HG03457 (cell line): ENCODE measurements around the gene RP2.

Experiments used
- ATAC-seq: cut with Tn5 transposase; IDR thresholded peaks from one replicate; pipeline ENCODE4 v1.9.1; 2021; ENCODE audit warnings: moderate number of reproducible peaks; ENCODE audit not compliant: unreplicated experiment

Gene RP2

DNA sequence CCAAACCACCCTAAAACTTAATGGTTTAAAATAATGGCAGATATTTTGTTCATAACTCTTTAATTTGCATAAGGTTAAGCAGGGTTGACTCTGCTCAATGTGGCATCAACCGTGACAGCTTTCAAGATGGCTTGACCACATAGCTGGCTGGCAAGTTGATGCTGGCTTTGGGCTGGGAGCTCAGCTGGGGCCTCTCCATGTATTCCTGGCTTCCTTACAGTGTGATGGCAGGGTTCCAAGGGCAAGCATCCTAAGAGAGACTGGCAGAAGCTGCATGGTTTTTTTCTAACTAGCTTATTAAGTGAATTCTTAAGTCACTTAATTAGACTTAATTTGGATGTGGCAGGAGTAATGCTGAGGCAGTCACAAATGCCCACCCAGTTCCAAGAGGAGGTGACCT lies 4.5 kb downstream of the RP2 start:
- ATAC-seq, result no peak

DNA sequence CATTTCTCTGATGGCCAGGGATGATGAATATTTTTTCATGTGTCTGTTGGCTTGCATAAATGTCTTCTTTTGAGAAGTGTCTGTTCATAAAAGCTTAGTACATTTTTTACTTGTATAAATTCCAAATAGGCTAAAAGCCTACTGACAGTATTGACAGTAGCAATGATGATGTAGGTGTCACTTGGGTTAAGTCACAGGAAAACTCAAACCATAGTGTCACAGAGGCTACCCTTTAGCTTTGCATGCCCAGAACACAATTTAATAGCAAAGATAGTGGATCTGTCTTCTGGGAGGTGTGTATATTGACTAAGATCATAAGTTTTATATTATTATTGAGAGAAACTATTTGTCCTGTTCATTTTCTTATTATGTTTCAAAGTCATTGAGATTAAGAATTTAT lies 8.1 kb downstream of the RP2 start:
- ATAC-seq, result no peak

DNA sequence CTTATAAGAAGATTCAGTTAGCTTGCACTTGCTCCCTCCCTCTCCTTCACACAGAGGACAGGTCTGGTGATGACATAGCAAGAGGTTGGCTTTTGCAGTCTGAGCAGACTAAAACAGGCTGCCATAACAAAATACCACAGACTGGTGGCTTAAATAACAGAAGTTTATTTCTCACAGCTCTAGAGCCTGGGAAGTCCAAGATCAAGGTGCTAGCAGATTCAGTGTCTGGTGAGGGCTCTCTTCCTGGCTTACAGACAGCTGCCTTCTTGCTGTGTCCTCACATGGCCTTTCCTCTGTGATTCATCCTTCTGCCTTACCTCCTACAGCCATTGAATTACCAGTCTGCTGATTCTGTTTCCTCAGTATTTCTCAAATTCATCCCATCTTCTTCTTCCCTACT lies 13.1 kb downstream of the RP2 start:
- ATAC-seq, result no peak

DNA sequence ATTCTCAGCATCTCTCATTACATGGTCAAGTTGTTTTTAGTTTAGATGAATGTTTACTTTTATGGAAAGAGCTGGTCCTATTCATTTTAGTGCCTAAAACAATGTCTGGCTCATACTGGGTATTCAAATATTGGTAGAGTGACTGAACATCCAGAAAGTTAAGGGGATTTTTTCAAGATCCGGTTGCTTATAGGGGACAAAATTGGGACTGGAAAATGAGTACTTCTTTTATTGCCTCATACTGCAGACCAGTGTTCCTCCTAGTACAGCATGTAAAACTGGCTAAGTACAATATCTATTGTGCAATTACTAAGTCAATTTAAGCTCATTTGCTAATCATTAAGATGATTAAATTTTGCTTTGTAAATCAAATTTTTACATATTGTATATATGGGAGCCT lies 13.9 kb downstream of the RP2 start:
- ATAC-seq, result no peak

DNA sequence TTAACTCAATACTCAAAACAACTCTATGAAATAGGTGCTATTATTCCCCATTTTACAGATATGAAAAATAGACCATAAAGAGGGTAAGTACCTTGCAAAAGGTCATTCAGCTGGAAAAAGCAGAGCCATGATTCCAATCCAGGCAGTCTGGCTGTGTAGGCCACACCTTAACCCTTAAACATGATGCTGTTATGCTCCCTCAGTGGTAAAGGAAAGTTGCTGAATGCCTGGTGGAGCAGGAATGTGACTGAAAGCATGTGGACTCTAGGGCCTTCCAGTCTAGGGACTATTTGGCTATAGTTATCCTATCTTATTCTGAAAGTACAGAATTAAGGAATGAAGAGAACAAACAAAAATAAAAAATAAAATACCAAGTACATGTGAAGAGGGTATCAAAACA lies 19.6 kb downstream of the RP2 start:
- no peak for ATAC-seq

DNA sequence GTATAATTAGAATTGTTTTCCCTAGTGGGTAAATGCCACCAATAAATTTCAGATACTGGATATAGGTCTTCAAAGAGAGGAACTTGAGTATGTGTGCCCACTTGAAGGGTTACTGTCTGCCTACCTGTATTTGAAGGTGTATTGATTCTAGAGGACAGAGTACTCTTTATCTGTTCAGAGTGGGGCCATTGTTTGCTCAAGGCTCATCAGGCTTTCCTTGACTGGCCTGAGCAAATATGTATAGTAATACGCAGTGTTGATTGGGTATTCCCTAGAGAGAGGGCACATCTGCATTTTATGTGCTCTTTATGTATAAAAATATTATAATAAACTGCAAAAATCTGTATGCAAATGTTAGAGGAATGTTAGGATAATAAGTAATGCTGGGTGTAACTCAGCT lies 23.7 kb downstream of the RP2 start:
- no peak for ATAC-seq

DNA sequence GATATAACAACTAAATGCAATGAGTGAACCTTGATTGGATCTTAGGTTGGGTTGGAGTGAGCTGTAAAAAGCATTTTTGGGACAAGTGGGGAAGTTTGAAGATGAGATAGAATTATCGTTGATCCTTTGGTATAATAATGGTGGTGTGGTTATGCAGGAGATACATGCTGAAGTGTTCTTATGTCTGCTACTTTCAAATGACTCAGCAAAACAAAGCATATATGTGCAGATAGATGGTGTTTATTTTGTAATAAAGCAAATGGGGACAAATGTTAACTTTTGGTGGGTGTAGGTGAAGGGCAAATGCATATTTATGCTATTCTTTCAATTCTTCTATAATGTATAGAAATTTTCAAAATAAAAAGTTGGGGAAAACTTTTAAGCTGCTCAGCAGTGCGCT lies 26.2 kb downstream of the RP2 start:
- ATAC-seq, result no peak

DNA sequence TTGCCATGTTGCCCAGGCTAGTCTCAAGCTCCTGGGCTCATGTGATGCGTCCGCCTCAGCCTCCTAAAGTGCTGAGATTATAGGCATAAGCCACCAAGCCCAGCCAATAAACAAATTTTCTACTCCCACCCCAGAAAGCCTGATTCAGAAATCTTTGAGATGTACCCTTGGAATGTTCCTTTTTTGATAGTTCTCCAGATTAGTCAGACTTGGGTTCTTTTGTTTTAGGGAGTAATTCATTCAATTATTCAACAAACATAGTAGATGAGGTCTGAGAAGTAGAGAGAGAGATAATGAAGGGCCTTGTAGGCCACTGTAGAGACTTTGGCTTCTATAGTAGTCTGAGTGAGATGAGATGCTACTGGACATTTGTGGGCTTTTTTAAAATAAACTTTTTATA lies 27.8 kb downstream of the RP2 start:
- ATAC-seq, result no peak

DNA sequence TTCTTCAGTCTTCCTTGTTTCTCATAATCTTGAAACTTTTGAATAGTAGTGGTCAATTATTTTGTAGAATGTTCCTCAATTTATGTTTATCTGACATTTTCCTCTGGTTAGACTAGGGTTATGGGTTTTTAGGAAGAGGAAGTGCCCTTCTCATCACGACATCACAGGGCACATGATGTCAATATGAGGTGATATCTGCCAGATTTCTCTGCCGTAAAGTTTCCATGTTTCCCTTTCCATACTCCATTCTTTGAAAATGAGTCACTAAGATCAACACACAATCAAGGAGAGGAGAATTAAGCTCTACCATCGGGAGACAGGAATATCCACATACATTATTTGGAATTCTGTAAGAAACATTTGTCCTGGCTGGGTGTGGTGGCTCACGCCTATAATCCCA lies 28.4 kb downstream of the RP2 start:
- ATAC-seq, result no peak

DNA sequence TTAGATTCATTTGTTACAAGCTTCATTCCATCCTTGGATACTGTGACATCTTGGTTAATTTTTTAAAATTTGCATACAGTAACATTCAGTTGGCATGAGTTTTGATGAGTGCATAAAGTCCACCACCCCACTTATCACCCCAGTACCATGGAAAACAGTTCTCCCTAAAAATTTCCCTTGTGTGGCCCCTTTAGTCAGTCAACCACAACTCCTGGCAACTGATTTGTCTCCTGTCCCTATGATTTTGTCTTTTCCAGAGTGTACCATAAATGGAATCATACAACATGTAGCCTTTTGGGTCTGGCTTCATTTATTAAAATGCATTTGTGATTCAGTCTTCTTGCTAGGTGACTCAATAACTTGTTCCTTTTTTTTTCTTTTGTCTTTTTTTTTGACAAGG lies 29.9 kb downstream of the RP2 start:
- no peak for ATAC-seq

DNA sequence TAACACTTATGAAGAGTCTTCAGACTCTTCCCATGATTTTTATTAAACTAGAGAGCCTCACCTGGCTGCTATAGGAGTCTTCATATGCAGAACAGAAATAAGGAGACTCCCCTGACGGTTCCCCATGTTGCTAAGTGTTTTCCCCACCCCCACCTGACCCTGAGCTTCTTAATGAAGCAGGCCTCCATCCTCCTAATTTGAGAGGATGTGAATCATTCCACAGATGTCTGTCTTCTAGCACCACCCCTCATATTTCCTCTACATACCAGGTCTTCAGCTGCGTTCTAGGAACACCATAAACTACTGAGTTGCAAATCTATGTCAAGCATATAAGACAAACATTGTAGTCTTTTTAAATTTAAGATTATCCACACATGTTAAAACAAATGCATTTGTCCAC lies 36.9 kb downstream of the RP2 start:
- ATAC-seq, result no peak

DNA sequence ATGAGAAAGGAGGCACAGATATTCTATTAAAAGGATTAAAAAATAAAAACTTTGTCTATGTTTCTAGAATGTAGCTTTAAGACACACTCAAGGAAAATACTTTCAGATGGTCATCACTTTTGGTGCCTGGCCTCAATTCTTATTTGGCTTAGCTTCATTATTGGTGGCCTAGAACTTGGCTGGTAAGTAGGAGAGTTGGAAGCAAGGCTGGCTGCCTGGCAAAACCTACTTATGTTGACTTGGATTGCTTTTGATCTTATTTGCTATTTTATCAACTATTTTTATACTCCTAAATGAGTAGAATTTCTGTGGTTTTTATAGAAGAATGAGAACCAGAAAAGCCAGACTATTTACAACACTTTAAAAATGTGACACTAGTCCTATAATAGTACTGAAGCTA lies 40.1 kb downstream of the RP2 start:
- no peak for ATAC-seq

DNA sequence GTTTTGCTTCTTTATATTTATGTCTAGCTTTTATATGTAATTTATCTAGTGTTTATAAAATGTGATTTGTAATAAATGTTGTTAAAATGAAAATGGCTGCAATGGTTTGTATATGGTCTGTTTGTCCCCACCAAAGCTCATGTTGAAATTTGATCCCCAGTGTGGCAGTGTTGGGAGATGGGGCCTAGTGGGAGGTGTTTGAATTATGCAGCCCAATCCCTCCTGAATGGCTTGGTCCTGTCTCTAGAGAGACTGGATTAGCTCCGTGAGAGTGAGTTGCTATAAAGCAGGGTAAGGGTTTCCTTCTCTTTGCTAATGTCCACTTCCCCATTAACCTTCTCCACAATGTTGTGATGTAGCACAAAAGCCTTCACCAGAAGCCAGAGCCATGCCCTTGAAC lies 45.4 kb downstream of the RP2 start:
- no peak for ATAC-seq

DNA sequence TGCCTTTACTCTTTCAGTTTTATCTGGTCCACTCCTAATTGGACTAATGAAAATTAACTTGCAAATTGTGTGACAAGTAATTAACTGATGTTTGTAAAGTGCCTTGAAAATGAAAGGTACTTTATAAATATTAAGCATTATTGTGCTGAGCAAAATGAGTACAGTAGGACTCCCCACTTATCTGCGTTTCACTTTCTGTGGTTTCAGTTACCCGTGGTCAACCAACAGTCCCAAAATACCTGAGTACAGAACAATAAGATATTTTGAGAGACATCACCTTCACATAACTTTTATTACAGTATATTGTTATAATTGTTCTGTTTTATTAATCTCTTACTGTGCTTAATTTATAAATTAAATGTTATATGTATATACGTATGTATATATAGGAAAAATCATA lies 48.0 kb downstream of the RP2 start:
- no peak for ATAC-seq

DNA sequence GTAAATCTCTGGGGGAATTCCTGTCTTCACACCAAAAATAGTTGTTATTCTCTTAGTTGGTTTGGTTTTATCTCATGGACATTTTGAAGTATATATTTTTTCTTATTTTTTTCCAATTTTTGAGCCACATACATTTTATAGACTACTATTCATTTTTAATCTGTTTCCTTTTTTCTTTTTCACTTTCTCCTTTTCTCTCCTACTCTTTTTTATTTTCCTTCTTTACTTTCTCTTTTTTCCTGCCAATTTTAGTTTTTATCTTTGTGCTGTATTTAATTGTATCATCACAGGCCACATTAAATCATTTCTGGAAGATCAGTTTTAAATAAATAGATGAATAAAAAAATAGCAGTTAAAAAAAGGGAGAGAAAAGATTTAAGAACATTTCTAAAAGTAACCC lies 61.4 kb downstream of the RP2 start:
- no peak for ATAC-seq

DNA sequence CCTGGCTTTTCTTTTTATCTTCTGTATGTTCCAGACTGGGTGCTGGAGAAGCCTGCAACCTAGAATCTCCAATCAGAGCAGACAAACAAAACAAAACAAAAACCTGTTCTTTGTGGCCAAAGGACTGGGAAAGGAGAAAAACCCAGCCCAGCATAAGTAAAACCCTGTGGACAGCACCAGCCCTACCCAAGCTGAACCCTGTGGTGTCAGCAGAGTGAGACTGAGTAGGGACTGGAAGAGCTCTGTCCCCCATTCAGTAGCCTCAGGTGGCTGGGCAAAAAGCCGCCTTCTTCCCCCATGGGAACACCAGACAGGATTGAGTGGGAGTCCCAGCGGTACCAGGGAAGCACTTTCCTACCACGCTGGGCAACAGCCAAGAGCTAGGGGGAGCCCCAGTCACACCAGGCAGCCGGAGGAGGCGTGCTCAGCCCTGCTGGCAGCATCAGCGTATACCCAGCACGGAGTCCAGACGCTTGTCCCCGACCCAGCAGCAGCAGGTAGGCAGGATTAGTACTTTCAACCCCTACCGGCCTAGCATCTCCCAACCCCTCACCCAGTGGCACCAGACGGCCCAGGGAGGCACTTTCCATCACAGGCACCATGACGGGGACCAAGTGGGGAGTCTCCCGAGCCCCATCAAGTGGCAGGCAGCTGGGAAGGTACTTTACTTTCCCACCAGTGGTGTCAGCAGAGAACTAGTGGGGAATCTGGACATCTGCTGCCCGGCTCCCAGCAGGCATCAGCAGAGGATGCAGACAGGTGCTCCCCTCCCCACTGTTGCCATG lies 66.8 kb downstream of the RP2 start:
- no peak for ATAC-seq

DNA sequence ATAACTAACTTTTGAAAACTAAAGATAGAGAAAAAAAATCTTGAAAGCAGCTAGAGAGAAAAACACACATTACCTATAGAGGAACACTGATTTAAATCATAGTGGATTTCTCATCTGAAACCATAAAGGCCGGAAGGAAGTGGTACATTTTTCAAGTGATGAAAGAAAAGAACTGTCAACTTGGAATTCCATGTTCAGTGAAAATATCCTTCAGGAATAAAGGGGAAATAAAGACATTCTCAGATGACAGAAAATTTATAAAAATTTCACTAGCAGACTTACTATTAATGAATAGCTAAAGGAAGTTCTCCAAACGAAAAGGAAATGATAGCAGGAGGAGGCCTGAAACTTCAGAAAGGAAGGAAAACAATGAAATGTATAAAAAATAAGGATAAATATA lies 67.8 kb downstream of the RP2 start:
- no peak for ATAC-seq

DNA sequence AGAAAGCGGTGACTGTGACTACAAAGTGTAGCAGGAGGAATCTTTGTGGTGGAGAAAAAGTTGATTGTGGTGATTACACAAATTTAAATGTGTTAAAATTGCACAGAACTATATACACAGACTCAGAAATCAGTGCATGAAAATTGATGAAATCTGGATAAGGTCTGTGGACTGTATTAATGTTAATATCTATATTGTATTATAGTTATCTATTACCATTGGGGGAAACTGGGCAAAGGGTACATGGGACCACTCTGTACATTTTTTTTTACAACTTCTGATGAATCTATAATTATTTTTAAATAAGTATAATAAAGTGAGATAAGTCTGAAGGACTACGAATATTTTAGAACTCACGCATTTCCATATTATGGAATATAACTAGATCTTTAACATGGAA lies 73.6 kb downstream of the RP2 start:
- ATAC-seq, result no peak

DNA sequence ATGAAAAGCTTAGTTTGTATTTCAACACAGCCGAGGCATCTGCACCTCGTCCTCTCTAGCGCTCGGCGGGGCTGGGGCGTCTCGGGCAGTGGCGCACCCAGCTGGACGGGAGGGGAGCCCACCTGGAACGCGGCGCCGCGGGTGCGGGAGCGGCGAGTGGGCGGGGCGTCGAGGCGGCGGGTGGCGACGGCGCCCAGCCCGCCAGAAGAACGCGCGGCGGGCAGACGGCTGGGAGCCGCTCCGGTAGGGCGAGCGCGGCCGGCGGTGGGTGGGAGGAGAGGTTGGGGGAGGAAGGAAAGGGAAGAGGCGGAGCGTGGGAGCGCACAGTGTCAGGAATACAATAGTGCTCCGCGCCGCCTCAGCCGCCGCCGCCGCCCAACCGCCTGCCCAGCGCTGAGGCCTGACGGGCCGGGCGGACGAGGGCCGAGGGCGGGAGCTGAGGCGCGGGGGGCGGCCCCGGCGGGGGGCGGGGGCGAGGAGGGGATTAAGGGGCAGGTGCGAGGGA lies 75.3 kb downstream of the RP2 start, which contains the start of gene JADE3:
Gene JADE3 (plus strand): TSS at position 324 of the 505 bp plus-strand sequence. CDS start 72,474 bp downstream, outside the sequence.
- ATAC-seq, result no peak

DNA sequence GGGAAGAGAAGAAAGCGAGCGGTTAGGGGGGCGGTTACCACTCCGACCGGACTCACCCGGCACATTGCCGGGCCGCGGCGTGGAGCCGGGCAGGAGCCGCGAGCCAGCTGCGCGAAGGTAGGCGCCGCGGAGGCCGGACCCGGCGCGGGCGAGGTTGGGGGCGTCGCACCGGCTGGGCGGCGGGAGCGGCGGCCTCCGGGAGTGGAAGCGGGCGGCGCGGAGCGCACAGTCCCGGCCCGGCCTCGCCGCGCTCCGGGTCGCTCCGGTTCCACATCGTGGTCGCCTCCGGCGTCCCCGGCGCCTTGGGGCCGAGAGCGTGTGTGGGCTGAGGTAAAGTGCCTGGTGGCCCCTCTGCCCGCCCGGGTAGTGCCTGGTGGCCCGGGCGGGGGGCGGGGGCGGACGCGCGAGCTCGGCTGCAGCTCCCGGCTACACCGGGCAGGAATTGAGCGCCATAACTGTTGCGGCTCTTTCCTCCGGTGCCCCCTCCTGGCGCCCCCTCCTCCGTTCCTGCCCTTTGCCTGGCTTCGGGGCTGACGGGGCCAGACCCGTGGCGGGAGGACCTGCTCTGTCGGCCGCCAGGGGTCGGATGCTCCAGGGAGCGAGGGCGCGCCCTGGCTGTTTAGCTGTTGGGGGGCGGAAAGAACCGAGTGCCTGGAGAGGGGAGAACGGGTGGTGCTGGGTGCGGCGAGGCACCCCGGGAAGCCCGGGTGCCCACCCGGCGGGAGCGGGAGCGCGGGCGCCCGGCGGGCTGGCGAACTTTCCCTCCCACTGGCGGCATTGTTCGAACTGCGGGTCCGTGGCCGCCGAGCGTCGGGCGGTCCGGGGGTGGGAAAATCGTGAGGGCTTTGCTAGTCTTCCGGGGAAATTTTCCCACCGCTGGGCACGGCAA lies 76.0 kb downstream of the RP2 start:
- no peak for ATAC-seq

DNA sequence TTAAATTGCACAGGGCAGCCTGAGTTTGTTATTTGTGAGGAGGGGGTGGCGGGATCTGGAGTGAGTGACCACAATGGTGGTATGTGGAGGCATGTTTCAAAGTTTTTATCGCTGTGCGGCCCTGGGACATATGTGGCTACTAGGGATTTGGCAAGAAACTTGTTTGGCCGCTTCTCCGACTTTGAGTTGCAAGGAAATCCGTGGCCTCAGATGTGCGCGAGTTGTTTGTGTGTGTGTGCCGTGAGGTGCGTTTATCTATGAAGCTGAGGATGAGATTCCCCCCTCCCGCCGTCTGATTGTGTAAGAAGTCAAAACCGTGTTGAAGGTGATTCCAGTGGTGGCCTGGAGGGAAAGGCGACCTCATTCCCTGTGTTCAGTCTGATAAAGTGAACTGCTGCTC lies 76.8 kb downstream of the RP2 start:
- ATAC-seq, result no peak

DNA sequence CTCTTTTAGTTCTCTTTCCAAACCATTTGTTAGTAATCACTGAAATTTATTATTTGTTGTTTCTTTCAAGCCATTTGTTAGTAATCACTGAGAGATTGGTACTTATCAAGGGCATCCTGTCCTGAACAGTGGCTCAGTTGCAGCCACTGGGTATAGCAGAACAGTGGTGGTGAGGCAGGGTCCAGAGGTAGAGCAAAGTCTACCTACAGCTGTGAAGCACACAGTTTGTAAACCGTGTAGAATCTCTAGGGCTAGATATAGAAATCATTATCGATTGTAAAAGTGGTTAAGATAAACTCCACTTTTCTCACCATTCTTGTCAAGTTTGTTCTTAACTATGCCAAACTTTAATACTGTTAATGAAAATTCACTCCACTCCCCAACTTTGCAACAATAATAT lies 79.4 kb downstream of the RP2 start:
- no peak for ATAC-seq
